Stimulated activated CD4-positive, alpha-beta T cell treated with anti-CD3 and anti-CD28 coated beads, Interleukin-2, amount 100 ng/mL, for 48 hours (primary cell): ENCODE measurements around the gene FAM135A.
"Not testable (repeated sequence)": the region's sequence is repeated elsewhere in the genome, so short reads cannot be mapped to it uniquely, and the experiment has no call there.

Source experiments
- DNase-seq, 2 donors: peaks; one replicate each; pipeline ENCODE4 v3.0.0-alpha.2; 2020

The FAM135A gene

DNA sequence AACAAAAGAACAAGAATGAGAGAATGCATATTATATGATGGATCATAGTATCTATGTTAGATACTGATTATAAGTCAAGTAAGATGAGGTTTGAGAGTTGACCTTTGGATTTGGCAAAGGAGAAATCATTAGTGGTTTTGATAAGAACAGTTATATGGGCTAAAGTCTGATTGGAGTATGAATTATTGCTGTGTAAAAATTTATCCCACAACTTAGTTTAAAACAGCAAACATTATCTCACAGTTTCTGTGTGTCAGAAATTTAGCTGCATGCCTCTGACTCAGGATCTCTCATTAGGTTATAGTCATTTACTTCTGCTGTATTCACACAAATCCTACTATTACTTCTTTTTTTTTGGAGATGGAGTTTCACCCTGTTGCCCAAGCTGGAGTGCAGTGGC lies 56.7 kb downstream of the FAM135A start:
- no peak for DNase-seq

DNA sequence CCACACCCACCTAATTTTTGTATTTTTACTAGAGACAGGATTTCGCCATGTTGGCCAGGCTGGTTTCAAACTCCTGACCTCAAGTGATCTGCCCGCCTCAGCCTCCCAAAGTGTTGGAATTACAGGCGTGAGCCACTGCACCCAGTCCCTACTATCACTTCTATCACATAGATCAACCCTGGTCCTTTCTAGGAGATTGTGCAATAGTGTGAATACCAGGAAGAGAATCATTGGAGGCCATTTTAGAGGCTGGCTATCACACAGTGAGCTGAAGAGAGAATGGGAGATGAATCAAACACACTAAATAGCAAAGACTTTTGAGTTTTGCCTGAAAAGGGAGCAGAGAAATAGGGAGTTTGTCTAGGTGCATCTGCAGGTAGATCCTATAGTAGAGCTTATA lies 57.2 kb downstream of the FAM135A start:
- DNase-seq, result not testable (repeated sequence)

DNA sequence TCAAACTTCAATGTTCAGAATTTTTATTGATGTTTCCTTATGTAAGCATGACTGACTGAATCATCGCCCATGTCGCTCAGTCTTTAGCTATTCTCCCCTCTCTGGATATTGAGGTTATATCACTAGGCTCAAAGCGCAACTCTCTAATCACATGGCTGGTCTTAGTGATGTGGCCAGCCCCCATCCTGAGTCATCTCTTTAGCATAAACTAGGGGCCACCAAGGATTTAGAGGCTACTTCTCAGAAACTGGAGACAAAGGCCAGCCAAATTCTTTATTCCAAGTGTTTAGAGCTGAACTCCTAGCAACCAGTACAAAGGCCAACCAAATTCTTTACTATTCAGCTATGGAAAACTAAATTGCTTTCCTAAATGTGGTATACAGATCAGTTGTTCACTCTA lies 61.4 kb downstream of the FAM135A start:
- DNase-seq, result no peak

DNA sequence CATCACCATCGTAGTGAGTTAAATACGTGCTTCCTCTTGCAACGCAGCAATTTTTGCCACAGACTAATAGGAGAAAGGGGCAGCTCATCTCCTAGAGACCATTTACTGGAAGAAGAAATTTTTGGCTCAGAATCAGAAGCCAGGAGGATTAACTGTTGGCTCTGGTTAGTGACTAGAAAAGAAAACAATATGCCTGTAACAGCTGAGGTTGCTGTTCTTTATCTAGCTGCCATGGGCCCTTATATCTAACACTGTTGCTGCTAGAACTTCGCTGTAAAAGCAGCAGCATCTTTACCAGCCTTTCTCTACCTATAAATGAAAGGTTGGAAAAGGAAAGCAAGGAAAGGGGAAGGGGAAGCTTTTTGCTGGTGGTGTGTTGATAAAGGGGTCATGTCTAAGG lies 65.9 kb downstream of the FAM135A start:
- DNase-seq, result no peak

DNA sequence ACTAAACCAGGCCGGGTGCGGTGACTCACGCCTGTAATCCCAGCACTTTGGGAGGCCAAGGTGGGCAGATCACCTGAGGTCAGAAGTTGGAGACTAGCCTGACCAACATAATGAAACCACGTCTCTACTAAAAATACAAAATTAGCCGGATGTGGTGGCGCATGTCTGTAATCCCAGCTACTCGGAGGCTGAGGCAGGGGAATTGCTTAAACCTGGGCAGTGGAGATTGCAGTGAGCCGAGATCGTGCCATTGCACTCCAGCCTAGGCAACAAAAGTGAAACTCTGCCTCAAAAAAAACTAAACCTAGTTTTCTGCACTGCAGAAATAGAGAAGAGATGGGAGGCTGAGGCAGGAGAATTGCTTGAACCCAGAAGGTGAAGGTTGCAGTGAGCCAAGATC lies 73.3 kb downstream of the FAM135A start:
- not testable (repeated sequence) for DNase-seq

DNA sequence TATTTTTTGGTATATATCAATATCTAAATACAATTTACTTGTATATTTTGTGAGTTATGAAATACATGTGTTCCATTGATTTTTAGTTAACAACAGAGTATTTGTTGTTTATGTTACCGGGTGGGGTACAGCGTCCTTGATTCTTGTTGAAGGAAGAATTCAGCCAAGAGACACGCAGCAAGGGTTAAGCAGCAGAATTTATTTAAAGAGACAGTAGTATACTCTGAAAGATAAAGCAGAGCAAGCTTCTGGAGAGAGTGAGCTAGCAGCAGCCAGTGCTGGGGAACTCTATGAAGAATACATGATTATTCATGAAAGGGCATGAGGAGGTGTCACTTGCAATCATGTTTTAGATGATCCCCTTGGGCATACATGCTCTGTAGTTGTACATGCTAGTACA lies 76.1 kb downstream of the FAM135A start:
- no peak for DNase-seq

DNA sequence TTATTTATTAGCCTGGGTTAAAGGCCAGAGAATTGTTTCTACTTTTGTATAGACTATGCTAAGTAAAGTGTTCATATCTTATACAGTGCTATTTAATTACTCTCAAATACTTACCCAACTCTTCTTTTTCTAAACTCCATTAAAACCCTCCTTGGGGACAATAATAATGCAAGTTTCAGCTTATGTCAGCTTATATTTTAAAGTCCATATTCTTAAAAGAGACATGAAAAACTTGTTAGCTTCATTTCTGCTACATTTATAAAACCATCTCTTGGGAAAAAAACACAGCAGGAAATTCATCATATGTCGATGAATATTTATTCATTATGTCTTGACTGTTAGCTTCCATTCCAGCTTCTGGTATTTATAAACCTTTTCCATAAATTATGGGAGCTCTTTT lies 81.5 kb downstream of the FAM135A start:
- no peak for DNase-seq

DNA sequence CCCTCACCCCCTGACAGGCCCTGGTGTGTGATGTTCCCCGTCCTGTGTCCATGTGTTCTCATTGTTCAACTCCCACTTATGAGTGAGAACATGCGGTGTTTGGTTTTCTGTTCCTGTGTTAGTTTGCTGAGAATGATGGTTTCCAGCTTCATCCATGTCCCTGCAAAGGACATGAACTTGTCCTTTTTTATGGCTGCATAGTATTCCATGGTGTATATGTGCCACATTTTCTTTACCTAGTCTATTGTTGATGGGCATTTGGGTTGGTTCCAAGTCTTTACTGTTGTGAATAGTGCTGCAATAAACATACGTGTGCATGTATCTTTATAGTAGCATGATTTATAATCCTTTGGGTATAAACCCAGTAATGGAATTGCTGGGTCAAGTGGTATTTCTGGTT lies 82.5 kb downstream of the FAM135A start:
- not testable (repeated sequence) for DNase-seq

DNA sequence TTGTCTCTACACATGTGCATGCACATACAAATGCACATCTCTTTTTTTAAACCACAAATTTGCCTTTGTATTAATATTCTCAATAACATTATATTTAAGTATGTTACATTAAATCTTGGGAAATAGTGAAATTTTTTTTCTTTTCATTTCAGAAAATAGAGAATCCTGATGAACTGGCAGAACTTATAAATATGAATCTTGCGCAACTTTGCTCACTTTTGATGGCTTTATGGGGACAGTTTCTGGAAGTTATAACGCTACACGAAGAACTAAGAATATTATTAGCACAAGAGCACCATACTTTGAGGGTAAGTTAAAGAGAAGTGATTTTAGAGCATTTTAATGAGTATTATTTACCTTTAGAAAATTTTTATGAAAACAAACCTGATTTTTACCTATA lies 89.2 kb downstream of the FAM135A start:
- DNase-seq, result no peak

DNA sequence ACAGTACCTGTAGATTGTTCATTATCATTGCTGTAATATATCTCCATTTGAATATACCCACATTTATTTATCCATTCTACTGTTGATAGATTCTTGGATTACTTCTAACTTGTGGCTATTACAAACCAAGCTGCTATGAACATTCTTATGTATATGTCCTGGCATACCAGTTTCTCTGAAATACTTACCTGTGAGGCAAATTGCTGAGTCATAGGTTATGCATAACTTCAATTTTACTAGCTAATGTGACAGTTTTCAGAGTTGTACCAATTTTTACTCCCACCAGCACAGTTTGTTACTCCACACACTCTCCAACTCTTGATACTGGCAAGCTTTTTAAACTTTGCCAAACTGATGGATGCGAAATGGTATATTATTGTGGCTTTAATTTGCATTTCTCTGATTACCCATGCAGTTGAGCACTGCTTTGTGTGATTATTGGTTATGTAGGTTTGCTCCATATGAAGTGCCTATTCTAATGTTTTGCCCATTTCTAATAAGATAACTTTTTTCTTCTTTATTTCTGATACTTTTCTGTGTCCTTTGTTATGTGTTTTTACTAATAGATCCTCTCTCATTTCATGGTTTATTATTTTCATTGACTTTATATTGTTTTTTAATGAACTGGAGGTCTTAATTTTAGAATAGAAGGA lies 90.6 kb downstream of the FAM135A start:
- no peak for DNase-seq

DNA sequence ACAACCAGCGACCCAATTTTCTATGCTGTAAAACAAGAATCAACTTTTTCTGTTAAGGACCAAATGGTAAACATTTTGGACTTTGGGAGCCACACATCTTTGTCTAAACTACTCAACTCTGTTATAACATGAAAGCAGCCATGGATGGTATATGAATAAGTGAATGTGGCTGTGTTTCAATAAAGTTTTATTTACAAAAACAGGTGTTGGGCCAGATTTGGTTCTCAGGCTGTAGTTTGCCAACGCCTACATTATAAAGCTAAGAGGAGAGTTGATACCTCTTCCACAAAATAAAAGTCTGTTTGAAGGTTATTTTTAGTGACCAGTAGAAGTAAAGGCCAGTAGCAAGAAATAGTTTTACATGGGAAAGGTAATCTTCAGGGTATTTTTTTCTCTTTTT lies 93.0 kb downstream of the FAM135A start:
- DNase-seq, result no peak

DNA sequence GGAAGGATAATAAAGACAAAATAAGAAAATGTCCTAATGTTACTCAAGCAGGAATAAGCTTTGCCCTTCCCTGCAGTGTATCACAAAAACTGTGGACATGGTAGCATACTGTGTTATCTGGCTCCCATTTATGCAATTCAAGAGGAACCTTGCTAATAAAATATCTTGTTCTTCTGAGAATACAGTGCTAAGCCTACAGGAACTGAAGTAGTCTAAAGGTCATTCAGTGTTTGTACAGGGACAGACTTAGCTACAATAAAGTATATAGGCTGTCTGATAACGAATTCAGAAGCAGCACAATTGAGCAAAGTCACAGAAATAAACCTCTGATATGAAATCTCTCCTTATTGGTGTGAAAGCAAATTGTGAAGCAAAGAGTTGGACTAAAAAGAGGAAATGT lies 93.9 kb downstream of the FAM135A start:
- DNase-seq, result no peak

DNA sequence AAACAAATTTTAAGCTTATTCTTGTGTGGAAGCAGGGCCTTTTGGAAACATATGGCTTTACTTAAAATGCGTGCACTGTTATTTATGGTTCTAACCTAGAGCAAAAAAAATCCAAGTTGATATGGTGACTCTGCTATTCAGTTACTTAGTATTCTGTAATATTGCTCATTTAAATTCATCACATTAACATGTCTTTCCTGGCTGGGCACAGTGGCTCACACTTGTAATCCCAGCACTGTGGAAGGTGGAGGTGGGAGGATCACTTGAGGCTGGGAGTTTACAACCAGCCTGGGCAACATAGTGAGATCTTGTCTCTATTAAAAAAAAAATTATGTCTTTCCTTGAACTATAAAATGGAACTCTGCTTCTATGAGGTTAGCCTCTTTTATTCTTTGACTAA lies 95.6 kb downstream of the FAM135A start:
- no peak for DNase-seq

DNA sequence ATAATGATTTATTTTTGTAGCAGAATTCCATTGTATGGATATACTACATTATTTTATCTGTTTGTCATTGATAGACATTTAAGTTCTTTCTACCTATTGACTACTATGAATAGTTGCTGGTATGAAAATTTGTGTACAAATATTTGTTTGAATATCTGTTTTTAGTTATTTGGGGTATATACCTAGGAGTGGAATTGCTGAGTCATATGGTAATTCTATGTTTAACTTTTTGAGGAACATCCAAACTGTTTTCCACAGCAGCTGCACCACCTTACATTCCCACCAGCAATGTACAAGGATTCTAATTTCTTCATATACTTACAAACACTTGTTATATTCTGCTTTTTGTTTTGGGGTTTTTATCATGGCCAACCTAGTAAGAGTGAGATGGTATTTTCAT lies 97.3 kb downstream of the FAM135A start:
- DNase-seq, result no peak

DNA sequence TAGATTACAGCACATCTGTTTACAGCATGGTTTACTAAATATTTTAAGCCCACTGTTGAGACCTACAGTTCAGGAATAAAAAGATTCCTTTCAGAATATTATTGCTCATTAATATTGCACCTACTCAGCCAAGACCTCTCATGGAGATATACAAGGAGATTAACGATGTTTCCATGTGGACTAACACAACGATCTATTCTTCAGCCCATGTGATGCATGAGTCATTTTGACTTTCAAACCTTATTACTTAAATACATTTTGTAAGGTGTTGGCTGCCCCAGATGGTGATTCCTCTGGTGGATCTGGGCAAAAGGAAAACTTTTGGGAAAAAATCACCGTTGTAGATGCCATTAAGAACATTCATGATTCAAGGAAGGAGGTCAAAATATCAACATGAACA lies 105.4 kb downstream of the FAM135A start:
- DNase-seq, result no peak

DNA sequence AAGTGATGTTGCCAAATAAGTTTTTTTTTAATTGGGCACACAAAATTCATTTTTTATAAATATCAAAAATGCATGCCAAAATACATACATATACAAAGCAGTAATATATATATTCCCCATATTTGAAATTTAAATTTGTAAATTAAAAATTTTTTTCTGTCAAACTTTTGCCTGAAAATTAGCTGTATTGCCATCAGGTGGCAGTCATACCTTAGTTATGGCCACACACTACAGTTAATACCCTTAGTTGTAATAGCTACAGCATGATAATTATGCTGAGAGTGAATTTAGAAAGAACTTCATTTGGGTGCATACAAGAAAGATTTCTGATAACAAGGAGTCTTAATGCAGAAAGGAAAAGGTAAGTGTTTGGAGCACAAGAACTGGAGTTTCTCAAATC lies 107.3 kb downstream of the FAM135A start:
- DNase-seq, result no peak

DNA sequence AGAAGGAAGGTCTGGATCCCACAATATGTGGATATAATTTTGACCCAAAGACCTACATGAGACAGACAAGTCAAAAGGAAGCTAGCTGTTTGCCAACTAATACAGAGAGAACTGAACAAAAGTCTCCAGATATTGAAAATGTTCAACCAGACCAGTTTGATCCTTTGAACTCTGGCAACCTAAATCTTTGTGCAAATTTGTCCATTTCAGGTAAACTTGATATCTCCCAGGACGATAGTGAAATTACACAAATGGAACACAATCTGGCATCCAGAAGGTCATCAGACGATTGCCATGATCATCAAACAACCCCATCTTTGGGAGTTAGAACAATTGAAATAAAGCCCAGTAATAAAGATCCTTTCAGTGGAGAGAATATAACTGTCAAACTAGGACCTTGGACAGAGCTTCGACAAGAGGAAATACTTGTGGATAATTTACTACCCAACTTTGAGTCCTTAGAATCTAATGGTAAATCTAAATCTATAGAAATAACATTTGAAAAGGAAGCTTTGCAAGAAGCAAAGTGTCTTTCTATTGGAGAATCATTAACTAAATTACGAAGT lies 111.5 kb downstream of the FAM135A start:
- no peak for DNase-seq

DNA sequence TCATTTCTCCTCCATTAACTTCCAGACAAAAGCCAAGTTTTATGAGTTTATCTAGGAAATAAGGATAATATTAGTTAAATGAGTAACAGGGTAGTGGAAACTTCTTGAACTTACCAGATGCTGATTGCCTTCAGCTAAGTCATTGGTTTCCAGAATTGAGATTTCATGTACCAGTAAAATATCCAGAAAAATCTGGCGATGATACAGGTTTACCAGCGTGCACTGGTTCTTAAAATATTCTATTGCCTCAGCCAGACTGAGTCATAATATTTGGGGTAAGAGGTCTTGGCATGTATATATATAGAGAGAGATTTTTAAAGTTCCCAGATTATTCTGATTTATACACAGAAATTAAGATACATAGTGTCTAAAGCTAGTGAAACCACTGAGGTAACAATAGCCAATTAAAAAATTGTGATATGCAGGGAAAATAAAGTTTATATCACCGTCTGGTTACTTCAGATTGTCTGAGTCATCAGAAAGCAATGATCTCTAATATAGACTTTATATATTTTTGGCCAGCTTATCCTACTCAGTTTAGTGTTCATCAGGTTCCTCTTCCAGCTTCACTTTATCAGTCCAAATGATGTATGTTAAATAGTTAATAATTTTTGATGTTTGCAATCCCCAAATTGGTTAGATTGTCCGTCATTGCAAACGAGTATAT lies 113.9 kb downstream of the FAM135A start:
- no peak for DNase-seq

DNA sequence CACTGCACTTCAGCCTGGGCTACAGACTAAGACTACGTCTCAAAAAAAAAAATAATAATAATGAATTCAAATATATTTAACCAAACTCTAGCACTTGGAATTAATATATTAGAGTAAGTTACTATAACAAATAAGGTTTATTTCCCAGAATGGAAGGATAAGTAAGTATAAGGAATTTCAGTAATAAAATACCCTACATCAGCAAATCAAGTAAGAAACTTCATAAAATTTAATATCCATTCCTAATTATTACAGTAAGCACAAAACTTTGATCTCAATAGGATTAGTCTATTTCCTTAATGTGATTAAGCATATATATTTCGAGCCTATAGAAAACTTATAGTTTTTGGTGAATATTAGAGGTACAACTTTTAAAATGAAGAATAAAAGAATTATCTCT lies 116.7 kb downstream of the FAM135A start:
- no peak for DNase-seq

DNA sequence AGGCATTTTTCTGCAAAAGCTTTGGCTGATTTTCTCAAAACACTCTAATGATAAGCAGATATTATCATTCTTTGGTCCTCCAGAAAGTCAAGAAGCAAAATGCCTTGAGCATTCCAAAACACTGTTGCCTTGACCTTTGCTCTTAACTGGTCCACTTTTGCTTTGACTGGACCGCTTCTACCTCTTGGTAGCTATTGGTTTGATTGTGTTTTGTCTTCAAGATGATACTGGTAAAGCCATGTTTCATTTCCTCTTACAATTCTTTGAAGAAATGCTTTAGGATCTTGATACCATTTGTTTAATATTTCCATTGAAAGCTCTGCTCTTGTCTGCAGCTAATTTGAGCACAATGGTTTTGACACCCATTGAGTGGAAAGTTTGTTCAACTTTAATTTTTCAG lies 117.8 kb downstream of the FAM135A start:
- no peak for DNase-seq

DNA sequence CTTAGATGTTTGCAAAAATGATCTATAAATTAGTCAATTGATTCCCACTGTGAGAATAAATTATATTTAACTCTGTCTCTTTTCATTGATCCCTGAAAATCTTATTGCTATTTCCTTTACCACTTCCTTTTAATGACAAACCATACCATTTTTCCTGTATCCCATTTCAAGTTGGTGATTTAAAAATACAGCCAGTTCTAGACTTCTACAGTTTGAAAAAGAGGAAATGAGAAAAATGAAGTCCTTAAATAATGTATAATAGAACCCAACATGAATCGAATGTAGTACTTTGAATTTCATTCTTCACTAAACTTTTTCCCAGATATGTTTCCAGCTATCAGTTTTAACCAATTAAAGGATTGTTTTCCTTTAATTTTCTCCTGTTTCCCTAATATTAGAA lies 124.0 kb downstream of the FAM135A start:
- no peak for DNase-seq

DNA sequence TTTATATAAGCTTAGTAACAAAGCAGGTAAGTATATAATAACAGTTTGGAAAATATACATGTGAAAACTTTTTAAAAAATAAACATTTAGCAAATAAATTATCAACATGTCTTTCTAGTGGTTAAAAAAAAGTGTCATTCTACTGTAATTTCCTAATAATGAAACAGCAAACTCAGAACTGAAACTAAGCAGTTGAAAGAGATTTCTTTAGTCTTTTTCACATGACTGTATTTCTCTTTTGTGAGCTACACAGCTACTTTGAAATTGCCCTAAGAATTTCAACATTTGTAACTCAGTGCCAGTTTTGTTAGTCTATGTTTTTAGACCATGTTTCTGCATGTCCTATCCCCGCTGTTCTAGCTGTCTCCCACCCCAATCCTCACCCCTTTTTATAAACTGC lies 125.1 kb downstream of the FAM135A start:
- no peak for DNase-seq

DNA sequence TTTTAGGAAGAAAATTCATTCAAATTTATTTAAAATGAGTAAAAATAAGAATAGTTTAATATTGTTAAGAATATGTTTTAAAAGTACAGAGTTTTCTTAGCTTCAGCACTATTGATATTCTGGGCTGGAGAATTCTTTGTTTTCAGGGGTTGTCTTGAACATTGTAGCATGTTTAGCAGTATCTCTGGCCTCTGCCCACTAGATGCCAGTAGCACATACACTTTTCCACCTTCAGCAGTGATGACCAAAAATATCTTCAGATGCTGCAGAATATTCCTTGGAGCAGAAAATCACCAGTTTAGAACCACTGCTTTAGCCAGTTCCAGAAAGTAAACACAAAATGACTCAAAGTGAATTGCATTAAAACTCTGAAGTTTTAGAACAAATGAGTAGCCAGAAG lies 134.0 kb downstream of the FAM135A start:
- DNase-seq, result no peak

DNA sequence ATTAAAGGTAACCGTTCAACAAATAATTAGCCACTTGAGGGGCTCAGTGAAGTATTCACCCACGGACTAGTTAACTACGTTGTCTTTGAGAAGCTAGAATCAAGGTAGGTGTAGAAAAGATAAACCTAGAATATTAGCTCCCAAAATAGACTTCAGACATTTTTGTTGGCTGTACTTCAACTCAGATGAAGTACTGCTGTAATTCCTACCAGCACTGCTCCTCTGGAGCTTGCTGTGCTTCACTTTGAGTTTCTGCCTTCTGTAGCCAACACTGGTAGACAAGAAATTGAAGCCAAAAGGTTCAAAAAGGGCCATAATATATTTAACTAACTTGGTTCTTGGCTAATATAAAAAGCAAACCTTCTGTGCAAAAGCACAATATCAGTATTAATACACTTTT lies 134.6 kb downstream of the FAM135A start:
- DNase-seq, result no peak

DNA sequence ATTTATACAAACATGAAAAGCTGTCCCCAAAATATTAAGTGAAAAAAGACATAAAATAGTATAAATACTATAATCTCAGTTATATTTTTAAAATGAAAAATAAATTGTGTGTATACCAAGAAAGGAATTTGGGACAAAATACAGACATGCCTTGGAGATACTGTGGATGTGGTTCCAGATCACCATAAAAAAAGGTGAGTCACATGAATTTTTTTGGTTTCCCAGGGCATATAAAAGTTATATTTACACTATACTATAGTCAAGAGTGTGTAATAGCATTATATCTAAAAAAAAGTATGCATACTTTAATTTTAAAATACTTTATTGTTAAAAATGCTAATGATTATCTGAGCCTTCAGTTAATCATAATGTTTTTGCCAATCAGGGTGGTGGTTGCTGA lies 136.0 kb downstream of the FAM135A start:
- no peak for DNase-seq
